ENCODE results near the gene METTL27.
A peak's percentile ranks its signal among the peaks of the same experiment; 100 is the strongest.
"Not testable (repeated sequence)": the region's sequence is repeated elsewhere in the genome, so short reads cannot be mapped to it uniquely, and the experiment has no call there.

The METTL27 gene

DNA sequence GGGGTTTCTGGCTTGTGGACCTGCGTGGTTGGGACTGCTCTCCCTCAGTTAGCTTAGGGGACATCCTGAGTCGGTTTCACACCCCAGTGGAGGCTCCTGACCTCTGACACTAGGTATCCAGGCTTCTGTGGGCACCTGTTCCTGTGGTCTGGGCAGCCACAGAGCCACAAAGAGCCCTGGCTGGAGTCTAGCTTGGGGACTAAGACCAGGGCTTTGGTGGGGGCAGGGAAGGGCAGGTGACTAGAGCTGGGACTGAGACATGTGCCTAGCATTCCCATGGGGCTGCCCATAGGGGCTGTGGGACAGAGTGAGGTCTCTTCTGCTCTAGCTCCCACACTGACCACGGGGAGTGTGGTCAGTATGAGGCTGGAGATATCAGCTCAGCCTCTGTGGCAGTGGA lies 14.6 kb upstream of the METTL27 start:
- TF ChIP-seq, protein P1, sequence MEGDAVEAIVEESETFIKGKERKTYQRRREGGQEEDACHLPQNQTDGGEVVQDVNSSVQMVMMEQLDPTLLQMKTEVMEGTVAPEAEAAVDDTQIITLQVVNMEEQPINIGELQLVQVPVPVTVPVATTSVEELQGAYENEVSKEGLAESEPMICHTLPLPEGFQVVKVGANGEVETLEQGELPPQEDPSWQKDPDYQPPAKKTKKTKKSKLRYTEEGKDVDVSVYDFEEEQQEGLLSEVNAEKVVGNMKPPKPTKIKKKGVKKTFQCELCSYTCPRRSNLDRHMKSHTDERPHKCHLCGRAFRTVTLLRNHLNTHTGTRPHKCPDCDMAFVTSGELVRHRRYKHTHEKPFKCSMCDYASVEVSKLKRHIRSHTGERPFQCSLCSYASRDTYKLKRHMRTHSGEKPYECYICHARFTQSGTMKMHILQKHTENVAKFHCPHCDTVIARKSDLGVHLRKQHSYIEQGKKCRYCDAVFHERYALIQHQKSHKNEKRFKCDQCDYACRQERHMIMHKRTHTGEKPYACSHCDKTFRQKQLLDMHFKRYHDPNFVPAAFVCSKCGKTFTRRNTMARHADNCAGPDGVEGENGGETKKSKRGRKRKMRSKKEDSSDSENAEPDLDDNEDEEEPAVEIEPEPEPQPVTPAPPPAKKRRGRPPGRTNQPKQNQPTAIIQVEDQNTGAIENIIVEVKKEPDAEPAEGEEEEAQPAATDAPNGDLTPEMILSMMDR (IDR thresholded peaks at IDR 0.05; ENCODE audit: control insufficient read depth, insufficient read depth, low read depth, low read length, missing control alignments), result no peak
- DNase-seq (ENCODE audit: low read depth), result no peak
- H3K4me3 ChIP-seq (ENCODE audit: control insufficient read depth, low read depth, low read length), result no peak overlapping the region

DNA sequence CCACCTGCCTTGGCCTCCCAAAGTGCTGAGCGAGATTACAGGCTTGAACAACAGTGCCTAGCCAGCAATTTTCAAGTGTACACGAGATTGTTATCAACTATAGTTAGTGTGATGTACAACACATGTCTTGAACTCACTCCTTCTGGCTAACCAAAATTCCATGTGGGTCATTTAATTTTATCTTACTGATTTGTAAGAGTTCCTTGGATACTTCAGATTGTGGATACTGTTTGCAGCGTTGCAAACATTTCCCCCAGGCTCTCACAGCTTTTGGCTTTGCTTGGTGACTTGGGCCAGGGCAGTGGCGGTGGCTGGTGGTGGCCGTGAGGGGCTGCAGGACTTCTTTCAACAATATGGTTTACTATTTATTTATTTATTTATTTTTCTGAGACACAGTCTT lies 10.2 kb upstream of the METTL27 start:
- no peak for DNase-seq (ENCODE audit: low read depth)
- no peak overlapping the region for H3K4me3 ChIP-seq (ENCODE audit: control insufficient read depth, low read depth, low read length)
- TF ChIP-seq, protein P1 (IDR thresholded peaks at IDR 0.05; ENCODE audit: control insufficient read depth, insufficient read depth, low read depth, low read length, missing control alignments), result no peak

DNA sequence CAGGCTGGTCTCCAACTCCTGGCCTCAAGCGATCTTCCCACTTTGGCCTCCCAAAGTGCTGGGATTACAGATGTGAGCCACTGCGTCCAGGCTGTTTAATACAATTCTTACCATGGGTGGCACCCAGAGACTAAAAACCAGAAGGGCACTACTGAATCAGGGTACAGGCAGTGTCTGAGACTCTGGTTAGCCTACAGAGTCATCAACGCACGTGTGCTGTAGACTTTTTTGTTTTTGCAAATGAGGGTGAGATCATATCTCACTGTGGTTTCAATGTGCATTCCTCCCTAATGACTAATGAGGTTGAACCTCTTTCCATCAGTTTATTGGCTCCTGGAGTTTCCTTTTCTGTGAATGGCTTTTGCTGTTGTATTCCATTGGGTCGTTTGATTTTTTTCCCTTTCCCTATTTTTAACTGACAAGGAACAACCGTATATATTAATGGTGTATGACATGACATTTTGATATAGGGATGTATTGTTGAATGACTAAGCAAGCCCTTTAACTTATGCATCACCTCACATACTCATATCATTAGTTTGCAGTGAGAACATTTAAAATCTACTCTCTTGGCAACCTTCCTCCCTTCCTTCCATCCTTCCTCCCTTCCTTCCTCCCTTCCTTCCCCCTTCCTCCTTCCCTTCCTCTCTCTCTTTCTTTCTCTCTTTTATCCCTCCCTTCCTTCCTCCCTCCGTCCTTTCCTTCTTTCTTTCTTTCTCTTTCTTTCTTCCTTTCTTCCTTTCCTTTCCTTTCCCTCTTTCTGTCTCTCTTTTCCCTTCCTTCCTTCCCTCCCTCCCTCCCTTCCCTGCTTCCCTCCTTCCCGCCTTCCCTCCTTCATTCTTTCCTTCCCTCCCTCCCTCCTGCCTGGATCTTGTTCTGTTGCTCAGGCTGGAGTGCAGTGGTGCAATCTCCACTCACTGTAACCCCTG lies 9.4 kb upstream of the METTL27 start:
- H3K4me3 ChIP-seq (ENCODE audit: control insufficient read depth, low read depth, low read length), result no peak overlapping the region
- DNase-seq (ENCODE audit: low read depth), result peak; percentile 91
- TF ChIP-seq, protein P1 (IDR thresholded peaks at IDR 0.05; ENCODE audit: control insufficient read depth, insufficient read depth, low read depth, low read length, missing control alignments), result no peak

DNA sequence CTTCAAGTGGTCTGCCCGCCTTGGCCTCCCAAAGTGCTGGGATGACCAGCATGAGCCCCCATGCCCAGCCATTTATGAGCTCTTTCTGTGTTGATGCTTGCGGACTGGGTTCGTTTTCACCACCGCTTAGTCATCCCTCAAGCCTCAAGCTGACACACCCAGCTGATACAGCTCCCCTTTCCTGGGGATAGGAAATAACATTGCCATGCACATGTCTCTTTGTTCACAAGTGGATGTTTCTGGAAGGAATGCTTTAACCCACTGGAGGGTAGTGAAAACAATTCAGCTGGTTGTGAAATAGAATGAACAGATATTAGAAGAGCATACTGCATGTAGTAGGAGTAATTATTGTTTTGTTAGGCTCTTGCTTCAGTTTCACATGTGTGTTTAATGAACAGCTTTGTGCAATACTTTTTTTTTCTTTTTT lies 8.5 kb upstream of the METTL27 start:
- TF ChIP-seq, protein P1 (IDR thresholded peaks at IDR 0.05; ENCODE audit: control insufficient read depth, insufficient read depth, low read depth, low read length, missing control alignments), result no peak
- peak; percentile 99 for DNase-seq (ENCODE audit: low read depth)

DNA sequence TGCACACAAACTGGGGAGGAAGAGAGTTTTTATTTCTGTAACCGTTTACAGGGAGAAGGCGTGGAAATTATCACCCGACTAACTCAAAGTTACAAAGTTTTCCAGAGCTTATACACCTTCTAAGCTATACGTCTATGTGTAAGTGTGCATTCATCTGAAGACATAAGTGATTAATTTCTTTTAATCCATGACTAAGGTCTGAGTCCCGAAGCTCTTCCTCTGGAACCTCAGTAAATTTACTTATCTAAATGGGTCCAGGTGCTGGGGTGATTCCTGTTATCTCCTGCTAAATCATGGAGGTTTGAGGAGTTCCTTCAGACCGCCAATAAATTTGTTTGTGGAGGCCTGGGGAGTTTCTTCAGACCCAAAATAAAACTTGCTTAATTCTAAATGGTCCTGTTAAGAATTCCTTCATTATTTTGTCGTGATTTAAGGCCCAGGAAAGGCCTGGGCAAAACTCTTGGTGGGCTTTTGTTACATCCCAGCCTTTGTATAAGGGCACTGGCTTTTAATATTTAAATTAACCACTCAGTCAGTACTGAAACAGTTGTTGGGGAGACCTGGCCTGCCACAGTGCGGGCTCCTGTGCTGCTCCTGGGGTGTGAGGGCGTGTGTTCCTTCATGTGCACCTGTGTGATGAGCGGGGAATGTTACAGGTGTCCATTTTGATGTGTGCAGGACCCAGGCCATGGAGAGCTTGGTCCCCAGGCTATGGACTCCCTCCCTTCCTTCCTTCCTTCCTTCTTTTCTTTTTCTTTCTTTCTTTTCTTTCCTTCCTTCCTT lies 5.8 kb upstream of the METTL27 start:
- no peak overlapping the region for H3K4me3 ChIP-seq (ENCODE audit: control insufficient read depth, low read depth, low read length)
- DNase-seq (ENCODE audit: low read depth), result no peak
- TF ChIP-seq, protein P1 (IDR thresholded peaks at IDR 0.05; ENCODE audit: control insufficient read depth, insufficient read depth, low read depth, low read length, missing control alignments), result no peak

More for the DNA sequence above, 8.5 kb upstream of the METTL27 start:
- H3K4me3 ChIP-seq (ENCODE audit: control insufficient read depth, low read depth, low read length), result no peak overlapping the region

DNA sequence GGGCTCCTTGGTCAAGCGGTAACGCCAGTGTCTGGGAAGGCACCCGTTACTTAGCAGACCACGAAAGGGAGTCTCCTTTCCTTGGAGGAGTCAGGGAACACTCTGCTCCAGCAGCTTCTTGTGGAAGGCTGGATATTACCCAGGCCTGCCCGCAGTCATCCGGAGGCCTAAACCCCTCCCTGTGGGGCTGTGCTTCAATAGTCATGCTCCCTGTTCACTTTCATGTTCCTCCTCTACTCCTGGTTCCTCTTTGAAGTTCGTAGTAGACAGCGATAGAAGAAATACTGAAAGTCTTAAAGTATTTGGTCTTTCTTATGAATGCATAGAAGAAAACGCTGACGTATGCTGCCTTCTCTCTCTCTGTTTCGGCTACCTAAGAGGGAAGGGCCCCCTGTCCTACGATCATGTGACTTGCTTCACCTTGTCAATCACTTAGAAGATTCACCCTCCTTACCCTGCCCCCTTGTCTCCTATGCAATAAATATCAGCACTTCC lies 3.4 kb upstream of the METTL27 start:
- not testable (repeated sequence) for DNase-seq (ENCODE audit: low read depth); H3K4me3 ChIP-seq (ENCODE audit: control insufficient read depth, low read depth, low read length)

Data from AG09309 (cell line).